ENCODE measurements around the gene RFC1. TPM values are rescaled to one million over a fixed set of nuclear protein-coding genes. Genes with fewer than 3 reads are reported as not detected.
"Not testable (repeated sequence)": the region's sequence is repeated elsewhere in the genome, so short reads cannot be mapped to it uniquely, and the experiment has no call there.

The RFC1 gene
- total and polyA plus RNA-seq, 9 of the 15 experiments (the other 6 are each of a cell fraction or from before 2014, with no cell fraction given) = 16.8 to 85.6 (median 45.2) TPM

DNA sequence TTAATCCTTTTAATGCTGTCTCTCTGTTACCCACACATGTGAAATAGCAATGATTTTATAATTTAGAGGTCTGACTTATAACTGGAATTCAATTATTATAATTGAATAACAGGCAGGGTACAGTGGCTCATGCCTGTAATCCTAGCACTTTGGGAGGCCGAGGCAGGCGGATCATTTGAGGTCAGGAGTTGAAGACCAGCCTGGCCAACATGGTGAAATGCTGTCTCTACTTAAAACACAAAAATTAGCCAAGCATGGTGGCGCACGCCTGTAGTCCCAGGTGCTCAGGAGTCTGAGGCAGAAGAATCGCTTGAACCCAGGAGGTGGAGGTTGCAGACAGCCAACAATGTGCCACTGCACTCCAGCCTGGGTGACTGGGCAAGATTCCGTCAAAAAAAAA, 88.5 kb downstream of the RFC1 start:
- H3K36me3 ChIP-seq (ENCODE audit: control insufficient read depth, insufficient read depth, low read length); H4K20me1 ChIP-seq (replicated peaks; ENCODE audit: control insufficient read depth, insufficient read depth, low read length); BruUV-seq (replicated peaks); H2AFZ ChIP-seq (ENCODE audit: low read depth, low read length); in situ Hi-C loops (cut with MboI); POLR2A ChIA-PET; FAIRE-seq; ATAC-seq; intact Hi-C loops (cut with micrococcal nuclease); H3K9ac ChIP-seq (ENCODE audit: insufficient read depth in 1 of 2, low read depth in 2 of 2, low read length in 2 of 2); CTCF ChIA-PET (ENCODE audit: low intra/inter-chr PET ratio); H3K4me1 ChIP-seq (replicated peaks in 1 of 2; ENCODE audit: control insufficient read depth in 2 of 2, insufficient read depth in 2 of 2, low read length in 2 of 2); H3K4me3 ChIP-seq; H3K9me1 ChIP-seq (ENCODE audit: control insufficient read depth, insufficient read depth, low read length); H3K27ac ChIP-seq (ENCODE audit: extremely low read depth, low read depth, low read length); H3K4me2 ChIP-seq (ENCODE audit: insufficient read depth, low read length); DNase-seq (ENCODE audit: extremely low read depth in 1 of 4, low spot score in 3 of 4); H3K27me3 ChIP-seq (ENCODE audit: control insufficient read depth in 2 of 2, insufficient read depth in 2 of 2, low read length in 2 of 2); H3K79me2 ChIP-seq (ENCODE audit: control insufficient read depth, insufficient read depth, low read length); H3K9me3 ChIP-seq (replicated peaks; ENCODE audit: control insufficient read depth, insufficient read depth, low read depth, low read length): not testable (repeated sequence)
- WGBS (ENCODE audit: insufficient coverage, low coverage, missing lambda C conversion rate) = 59% methylated on average over 6 of the region's 6 CpGs

- H3K9ac ChIP-seq (ENCODE audit: insufficient read depth in 1 of 2, low read depth in 2 of 2, low read length in 2 of 2) = no peak overlapping the region
- no peaks in the 10 kb centered on the region for H3K79me2 ChIP-seq (ENCODE audit: control insufficient read depth, insufficient read depth, low read length)
- H3K9me3 ChIP-seq (replicated peaks; ENCODE audit: control insufficient read depth, insufficient read depth, low read depth, low read length) = no peaks in the 10 kb centered on the region
- no peak overlapping the region for H3K4me2 ChIP-seq (ENCODE audit: insufficient read depth, low read length)
- POLR2A ChIA-PET = no interaction called here
- FAIRE-seq (no peak), ATAC-seq (no peak), DNase-seq (ENCODE audit: extremely low read depth in 1 of 4, low spot score in 3 of 4) (no peak)
- no peaks in the 10 kb centered on the region for H3K9me1 ChIP-seq (ENCODE audit: control insufficient read depth, insufficient read depth, low read length)
- intact Hi-C loops (cut with micrococcal nuclease) = no loop called here
- in situ Hi-C loops (cut with MboI) = no loop called here
- no TSS peak for BruUV-seq (replicated peaks)
- H3K27me3 ChIP-seq (ENCODE audit: control insufficient read depth in 2 of 2, insufficient read depth in 2 of 2, low read length in 2 of 2) = no peaks in the 10 kb centered on the region
- TF ChIP-seq ZBTB1 (CRISPR knock-in tag; IDR thresholded peaks at IDR 0.05; ENCODE audit: borderline replicate concordance, low read depth) (no peak), SNIP1 (IDR thresholded peaks at IDR 0.05; ENCODE audit: low read depth) (no peak), TRIM24 (IDR thresholded peaks at IDR 0.05) (no peak), ZFP30 (CRISPR knock-in tag; IDR thresholded peaks at IDR 0.05; ENCODE audit: borderline replicate concordance) (no peak), TEAD2 (tag; IDR thresholded peaks at IDR 0.05) (no peak), RBFOX2 (IDR thresholded peaks at IDR 0.05; ENCODE audit: low read depth, low read length) (no peak), ADNP (tag; IDR thresholded peaks at IDR 0.05) (no peak), ESRRB (CRISPR knock-in tag; IDR thresholded peaks at IDR 0.05; ENCODE audit: borderline replicate concordance) (no peak), TARDBP (IDR thresholded peaks at IDR 0.05) (no peak), LARP7 (IDR thresholded peaks at IDR 0.05) (no peak)
- TF ChIP-seq, protein P1, sequence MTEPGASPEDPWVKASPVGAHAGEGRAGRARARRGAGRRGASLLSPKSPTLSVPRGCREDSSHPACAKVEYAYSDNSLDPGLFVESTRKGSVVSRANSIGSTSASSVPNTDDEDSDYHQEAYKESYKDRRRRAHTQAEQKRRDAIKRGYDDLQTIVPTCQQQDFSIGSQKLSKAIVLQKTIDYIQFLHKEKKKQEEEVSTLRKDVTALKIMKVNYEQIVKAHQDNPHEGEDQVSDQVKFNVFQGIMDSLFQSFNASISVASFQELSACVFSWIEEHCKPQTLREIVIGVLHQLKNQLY (CRISPR knock-in tag; conservative IDR thresholded peaks at IDR 0.05) = no peak
- TF ChIP-seq, protein P2, sequence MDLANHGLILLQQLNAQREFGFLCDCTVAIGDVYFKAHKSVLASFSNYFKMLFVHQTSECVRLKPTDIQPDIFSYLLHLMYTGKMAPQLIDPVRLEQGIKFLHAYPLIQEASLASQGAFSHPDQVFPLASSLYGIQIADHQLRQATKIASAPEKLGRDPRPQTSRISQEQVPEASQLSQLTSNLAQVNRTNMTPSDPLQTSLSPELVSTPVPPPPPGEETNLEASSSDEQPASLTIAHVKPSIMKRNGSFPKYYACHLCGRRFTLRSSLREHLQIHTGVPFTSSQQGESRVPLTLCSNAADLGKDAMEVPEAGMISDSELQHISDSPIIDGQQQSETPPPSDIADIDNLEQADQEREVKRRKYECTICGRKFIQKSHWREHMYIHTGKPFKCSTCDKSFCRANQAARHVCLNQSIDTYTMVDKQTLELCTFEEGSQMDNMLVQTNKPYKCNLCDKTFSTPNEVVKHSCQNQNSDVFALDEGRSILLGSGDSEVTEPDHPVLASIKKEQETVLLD (IDR thresholded peaks at IDR 0.05) = no peak
- TF ChIP-seq, protein P3, sequence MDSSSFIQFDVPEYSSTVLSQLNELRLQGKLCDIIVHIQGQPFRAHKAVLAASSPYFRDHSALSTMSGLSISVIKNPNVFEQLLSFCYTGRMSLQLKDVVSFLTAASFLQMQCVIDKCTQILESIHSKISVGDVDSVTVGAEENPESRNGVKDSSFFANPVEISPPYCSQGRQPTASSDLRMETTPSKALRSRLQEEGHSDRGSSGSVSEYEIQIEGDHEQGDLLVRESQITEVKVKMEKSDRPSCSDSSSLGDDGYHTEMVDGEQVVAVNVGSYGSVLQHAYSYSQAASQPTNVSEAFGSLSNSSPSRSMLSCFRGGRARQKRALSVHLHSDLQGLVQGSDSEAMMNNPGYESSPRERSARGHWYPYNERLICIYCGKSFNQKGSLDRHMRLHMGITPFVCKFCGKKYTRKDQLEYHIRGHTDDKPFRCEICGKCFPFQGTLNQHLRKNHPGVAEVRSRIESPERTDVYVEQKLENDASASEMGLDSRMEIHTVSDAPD (CRISPR knock-in tag; IDR thresholded peaks at IDR 0.05) = no peak
- H3K4me3 ChIP-seq = no peak overlapping the region
- CTCF ChIA-PET (ENCODE audit: low intra/inter-chr PET ratio) = no interaction called here
- 66% methylated on average over 4 of the region's 4 CpGs for WGBS (ENCODE audit: insufficient coverage, low coverage, missing lambda C conversion rate)
- H3K36me3 ChIP-seq (ENCODE audit: control insufficient read depth, insufficient read depth, low read length) = no peaks in the 10 kb centered on the region
- no peak overlapping the region for H3K27ac ChIP-seq (ENCODE audit: extremely low read depth, low read depth, low read length)
- no peaks in the 10 kb centered on the region; a peak in 1 of 5 replicates for H3K4me1 ChIP-seq (replicated peaks in 1 of 2; ENCODE audit: control insufficient read depth in 2 of 2, insufficient read depth in 2 of 2, low read length in 2 of 2)
- H4K20me1 ChIP-seq (replicated peaks; ENCODE audit: control insufficient read depth, insufficient read depth, low read length) = no peaks in the 10 kb centered on the region
- H2AFZ ChIP-seq (ENCODE audit: low read depth, low read length) = no peak overlapping the region
Measured at GRCh38 chr4:39274503-39274902, 91.7 kb downstream of the RFC1 start.
